NCI-H526 treated with DMSO at 0.1 percent for 48 hours (cell line): ENCODE results near the gene KRTAP10-12.

Experiments used
- DNase-seq: peaks from one replicate; lab custom pipeline; 2025; lab: John Stamatoyannopoulos, UW

KRTAP10-12 gene

DNA sequence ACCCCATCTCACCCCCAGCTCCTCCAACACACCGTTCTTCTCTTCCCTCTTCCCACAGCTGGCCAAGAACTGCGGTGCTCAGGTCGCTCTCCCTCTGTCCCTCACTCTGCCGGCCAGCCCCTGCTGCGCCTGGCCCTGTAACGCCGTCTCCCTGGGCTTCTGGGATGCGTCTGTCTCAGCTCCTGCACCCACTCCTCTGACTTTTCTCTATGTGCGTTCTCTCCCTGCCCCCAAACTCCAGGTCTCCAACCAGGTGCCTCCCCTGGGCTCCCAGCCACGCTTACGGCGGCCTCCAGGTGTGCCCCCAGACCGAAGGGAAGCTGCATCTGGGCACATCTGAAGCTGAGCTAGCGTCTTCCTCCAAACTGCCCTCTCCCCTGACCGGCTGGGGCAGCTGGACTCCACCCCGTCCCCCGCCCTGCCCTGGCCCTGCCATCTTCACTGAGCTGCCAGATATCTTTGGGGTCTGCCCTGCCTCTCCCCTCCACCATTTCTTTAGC lies 2.6 kb downstream of the KRTAP10-12 start:
- no peak for DNase-seq

DNA sequence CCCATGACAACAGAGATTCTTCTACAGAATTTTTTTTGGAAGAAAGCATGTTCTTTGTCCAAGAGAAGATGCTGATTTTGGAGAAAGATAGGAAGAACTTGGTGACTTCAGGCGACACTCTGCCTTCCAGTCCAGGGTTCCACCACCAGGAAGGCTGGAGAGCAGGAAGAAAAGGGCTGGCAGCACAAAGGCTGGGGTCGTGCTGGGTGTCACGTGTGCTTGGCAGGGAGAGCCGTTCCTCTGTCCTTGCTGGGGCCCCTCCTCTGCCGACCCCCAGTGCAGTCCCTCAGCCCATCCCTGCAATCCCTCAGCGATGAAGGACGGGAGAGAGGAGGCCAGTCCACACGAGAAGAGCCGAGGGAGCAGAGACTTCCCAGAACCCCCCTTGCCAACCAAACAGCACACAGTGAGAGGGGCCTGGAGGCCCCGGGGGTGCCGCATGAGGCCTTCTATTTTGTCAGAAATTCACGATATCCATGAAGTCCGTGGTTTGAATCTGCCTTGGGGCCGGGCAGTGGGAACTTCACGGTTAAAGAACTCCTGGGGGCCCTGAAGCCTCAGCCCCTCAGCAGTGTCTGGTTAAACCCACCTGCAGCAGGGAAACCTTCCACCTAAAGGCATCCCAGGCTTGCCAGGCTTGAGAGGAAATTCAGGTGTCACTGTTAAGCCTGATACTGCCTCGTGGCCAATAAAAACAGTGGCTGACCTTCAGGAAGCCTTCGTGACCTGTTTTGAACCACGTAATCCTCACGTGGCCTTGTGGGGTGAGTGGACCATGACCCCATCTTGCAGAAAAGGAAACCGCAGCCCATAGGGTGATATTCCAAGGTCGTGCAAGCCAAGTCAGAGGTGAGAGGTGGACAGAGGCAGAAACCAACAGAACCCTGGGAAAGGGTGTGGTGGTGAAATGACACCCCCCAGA lies 3.4 kb downstream of the KRTAP10-12 start:
- DNase-seq, result no peak

DNA sequence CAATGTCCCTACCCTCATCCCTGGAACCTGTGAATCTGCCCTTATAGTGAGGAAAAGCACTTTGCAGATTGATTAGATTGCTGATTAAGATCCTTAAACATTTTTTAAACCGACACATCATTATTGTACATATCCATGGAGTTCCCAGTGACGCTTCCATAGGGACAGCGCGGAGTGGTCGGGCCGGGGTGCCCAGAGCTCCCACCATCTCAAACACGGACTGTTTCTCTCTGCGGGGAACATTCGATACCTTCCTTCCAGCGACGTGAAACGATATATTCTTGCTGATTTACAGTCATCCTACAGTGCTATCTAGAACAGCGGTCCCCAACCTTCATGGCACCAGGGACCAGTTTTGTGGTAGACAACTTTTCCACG lies 4.0 kb downstream of the KRTAP10-12 start:
- no peak for DNase-seq

DNA sequence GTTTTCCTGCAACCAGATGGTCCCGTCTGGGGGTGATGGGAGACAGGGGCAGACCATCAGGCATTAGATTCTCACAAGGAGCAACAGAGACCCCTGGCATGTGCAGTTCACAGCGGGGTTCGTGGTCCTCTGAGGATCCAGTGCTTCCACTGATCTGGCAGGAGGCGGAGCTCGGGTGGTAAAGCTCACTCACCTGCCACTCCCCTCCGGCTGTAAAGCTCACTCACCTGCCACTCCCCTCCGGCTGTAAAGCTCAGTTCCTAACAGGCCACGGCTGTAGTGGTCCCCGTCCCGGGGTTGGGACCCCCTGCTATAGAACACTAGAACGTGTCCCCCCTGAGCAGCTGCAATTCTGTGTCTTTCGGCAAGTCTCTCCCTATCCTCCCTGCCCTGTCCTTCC lies 4.6 kb downstream of the KRTAP10-12 start:
- DNase-seq, result no peak

DNA sequence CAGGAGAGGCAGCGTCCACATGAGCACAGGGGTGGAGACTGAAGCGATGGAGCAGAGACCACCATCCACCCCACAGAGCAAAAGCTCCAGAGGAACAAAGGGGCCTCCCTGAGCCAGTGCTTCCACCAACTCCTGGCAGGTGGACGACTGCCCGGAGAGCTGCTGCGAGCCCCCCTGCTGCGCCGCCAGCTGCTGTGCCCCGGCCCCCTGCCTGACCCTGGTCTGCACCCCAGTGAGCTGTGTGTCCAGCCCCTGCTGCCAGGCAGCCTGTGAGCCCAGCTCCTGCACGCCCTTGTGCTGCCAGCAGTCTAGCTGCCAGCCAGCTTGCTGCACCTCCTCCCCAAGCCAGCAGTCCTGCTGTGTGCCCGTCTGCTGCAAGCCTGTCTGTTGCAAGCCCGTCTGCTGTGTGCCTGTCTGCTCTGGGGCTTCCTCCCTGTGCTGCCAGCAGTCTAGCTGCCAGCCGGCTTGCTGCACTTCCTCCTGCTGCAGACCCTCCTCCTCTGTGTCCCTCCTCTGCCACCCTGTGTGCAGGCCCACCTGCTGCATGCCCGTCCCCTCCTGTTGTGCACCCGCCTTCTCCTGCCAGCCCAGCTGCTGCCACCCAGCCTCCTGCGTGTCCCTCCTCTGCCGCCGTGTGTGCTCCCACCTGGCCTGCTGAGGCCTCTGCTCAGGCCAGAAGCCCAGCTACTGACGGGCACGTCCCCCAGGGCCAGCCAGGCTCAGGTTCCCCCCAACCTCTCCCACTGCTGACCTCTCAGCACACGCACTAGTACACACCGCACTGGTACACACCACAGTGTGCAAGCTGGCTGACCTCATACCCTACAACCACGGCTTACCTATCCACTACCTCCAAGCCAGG lies 5.4 kb downstream of the KRTAP10-12 start:
- DNase-seq, result no peak

DNA sequence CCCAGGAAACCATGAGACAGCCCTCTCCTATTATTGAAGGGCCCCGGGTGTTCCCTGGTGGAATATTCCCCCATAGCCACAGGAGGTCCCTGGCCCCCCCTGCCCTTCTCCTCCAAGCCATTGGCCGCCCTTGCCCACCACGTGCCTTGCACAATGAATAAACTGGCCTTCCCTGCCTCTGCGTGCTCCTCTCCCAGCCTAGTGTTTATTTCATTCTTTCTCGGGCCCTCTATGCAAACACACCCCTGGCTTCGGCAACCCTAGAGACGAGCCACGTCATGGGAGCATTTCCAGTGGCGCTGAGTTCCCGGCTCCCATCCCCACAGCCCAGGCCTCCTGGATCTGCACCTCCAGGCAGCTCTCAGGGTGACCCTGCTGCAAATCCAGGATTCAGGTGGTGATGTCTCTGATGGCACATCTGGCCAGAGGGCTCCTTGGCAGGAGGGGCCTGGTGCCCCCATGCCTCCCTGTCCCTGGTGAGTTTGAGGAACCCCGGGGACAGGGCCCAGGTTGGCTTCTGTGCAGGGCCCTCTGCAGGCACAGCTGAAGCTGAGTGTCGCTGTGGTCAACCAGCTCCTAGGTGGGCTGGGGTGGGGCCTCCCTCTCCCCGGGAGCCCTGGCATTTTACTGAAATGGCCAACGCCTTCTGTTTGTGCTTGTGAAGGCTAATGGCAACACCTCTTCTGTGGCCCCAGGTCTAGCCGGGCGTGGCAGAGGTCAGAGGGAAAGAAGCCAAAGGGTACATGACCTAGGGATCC lies 6.2 kb downstream of the KRTAP10-12 start:
- no peak for DNase-seq

DNA sequence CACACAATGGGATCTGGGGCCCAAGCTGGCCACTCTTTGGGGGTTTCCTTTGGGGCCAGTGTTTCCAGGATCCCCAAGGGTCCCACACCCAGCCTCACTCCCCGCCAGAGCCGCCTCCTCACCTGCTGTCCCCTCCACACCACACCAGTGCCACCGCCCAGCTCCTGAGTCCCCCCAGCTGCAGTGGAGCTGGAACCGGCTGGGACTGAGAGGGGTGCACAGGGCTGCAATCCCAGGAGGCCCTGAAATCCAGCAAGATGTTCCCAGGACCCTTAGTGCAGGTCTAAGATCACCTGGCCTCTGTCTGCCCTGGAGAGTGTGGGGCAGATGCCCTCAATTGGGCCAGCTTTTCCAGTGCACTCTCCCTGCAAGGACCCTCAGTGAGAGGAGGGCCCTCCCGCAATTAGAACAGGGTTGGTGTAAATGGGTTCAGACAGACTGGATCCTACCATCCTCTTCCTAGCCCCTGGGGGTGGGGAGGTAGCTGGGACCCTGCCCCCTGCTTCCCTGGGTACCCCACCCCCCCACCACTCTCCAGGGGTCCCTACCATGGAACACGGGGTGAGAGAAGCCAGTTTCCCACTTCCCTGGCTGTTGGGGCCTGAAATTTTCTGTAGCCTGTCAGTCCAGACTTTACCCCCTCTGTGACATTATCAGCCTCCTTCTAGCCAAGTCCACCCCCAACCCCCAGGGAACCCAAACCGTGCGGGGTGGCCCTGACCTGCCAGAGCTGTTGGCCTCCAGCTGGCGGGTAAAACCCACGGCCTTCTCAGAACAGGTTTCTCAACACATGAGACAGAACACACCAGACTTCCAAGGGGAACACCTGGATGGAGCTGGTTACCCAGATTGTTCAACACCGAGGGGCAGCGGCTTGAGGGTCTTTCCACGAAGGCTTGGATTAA lies 7.0 kb downstream of the KRTAP10-12 start:
- DNase-seq, result no peak

DNA sequence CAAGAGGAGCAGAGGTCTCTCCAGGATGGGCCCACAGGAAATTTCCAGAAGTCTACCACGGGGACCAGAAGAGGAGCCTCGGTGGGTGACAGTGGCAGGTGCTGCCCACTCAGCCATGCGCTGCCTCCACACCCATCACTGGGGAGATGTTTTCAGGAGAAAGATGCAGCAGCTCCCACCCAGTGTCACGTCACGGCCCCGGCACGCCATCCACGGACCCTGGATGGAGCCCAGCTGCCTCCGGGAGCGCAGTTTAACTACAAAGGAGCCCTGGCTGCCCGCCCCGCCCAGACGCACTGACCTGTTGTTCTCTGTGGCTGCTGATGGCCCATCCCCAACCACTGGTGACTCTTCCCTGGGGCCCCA lies 7.6 kb downstream of the KRTAP10-12 start:
- DNase-seq, result no peak

DNA sequence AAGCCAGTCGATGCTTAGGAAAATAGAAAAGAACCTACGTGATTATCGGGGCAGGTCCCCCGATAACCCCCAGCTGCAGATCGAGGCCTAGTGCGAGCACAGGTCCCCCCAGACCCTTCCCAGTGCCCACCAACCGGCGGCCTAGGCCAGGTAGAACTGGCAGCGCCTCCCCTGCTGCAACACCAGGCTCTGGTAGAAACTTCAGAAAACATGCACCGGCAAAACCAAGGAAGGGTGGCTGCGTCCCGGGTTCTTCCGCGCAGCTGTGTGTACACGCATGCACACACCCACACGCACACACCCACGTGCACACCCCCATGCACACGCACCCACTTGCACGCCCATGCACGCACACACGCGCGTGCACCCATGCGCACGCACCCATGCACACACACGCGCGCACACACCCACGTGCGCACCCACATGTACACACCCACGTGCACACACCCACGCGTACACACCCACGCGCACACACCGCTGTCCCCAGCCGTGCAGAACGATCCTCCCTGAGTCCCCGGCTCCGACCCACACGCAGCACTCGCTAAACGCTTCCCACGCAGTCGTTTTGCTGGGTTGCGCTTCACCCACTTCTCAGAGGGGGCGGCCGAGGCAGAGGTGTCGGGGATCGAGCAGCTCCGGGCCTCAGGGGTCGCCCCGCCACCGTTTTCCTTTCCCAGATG lies 9.2 kb downstream of the KRTAP10-12 start:
- no peak for DNase-seq

DNA sequence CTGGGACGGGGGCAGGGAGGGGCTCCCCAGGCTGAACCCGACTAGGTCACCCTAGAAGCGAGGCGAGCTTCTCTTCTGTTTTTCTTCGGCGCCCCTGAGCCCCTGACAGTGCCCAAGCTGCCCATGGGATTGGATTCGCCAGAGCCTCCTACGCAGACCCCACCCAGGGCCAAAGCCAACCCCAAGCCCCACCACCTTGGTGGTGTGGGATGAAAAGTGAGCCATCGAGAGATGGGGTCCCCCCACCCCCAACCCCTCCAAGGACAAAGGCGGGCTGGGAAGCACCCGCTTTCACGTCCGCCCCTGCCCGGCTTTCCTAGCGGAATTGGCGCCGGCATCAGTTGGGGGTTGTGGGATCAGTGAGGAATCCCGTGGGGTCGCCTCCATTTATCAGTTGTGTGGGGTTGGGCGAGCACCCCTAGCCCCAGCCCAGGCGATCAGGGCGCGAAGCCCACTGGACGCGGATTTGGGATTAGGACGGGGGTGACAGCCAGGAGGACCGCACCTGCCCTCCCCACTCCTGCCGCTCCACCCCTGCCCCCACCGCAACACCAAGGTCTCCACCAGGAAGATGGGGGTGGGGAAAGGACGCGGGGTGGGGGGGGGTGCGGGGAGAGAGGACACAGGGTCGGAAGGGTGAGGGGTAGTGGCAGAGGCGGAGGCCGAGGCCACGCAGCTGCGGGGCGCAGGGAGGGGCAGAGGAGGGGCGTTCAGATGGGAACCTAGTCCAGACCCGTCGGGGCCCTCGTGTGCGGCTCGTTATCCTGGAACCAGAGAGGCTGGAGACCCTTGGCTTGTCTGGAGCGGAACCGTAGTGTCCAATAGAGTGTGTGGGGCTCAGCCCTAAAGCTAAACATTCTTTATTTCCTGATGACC lies 10.0 kb downstream of the KRTAP10-12 start:
- DNase-seq, result no peak

DNA sequence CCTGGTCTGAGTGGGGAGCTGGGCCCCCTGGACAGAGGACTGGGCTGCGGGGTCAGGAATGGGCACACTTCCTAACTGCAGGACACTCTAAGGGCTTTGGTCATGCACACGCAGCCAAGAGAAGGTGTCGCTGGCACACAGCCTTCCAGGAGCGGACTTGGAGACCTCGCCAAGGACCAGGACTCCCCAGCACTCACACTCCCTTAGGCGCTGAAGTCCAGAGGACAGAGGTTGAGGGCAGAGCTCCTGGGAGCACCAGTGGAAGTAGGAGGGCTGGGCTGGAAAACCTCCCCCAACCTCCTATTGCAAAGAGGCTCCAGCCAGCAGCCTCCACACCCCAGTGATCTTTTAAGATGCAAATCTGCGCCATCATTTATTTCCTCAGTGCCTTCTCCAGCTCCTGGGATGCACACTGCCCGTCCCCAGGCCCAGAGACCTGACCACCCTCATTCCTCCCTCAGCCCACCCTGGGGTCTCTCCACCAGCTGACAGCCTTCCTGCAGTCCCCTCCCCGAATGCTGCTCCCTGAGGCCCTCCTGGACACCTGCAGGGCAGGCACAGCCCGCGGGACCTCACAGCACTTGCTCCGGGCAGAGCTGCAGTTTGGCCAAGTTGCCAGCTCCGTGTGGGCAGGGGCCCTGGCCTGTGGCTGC lies 11.4 kb downstream of the KRTAP10-12 start:
- no peak for DNase-seq

DNA sequence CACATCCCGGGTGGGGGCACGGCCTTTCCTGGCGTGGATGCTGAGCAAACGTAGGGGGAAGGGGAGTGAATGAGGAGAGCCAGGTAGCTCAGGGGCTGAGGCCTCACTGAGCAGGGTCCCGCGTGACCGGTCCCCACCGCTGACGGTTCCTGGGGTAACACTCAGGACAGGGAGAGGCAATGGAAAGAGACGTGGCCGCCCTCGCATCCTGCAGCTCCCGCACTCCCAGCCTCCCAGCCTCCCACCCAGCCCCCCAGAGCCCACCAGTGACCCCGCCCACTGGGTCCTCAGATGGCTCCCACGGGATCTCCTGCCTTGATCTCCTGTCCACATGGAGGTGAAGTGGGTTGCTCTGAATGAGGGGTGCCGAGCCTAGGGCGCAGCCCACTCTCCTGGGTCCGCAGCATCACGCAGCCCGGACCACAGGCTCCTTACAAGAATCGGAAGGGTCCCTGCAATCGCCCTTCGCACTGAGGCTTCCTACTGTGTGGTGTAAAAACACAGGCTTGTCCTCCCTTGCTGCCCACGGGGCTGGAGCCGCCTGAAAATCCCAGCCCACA lies 12.0 kb downstream of the KRTAP10-12 start:
- DNase-seq, result no peak

DNA sequence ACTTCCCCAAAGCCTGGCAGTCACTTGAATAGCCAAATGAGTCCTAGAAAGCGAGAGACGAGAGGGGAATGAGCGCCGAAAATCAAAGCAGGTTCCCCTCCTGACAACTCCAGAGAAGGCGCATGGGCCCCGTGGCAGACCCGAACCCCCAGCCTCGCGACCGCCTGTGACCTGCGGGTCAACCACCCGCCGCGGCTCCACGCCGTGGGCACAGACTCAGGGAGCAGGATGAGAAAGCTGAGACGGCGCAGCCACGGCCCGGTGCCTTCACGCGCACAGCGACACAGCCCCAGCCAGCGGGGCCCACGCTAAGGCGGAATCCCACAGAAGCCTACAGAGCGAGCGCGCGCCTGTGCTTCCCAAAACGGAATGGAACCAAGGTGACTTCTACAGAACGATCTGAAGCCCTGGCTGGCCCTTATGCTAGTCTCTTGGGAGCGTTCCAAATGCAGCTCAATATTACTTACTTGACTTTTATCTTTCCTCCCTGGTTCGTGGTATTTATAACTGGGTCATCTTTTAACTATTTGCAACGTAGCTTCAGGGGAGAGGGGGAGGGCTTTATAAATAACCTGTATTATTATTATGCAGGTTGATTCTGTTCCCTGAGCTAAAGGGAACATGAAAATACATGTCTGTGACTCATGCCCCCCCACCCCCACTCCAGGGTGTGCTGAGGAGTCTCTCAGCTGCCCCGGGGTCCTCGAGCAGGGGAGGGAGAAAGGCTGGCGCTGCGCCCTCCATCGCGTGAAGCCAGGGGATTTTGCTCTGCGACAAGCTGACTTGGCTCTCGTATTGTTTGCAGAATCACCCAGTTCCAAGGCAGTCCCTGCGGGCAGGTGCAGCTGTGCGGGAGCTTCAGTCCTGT lies 12.7 kb downstream of the KRTAP10-12 start:
- no peak for DNase-seq

DNA sequence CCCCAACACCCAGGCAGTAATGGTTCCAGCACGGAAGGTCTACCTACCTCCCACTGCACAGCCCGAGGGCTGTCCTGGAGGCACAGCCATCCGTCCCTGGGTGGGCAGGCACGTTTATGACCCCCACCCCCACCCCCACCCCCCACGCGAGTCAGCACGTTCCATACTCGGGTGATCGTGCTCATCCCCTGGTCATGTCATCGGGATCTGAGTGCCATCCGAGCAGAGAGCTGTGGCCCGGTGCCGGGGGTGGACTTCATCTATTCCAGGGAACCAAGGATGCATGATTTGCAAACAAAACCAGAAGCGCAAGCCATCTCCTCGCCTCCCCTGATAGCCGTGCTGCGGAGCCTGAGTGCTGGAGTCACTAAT lies 13.3 kb downstream of the KRTAP10-12 start:
- no peak for DNase-seq

DNA sequence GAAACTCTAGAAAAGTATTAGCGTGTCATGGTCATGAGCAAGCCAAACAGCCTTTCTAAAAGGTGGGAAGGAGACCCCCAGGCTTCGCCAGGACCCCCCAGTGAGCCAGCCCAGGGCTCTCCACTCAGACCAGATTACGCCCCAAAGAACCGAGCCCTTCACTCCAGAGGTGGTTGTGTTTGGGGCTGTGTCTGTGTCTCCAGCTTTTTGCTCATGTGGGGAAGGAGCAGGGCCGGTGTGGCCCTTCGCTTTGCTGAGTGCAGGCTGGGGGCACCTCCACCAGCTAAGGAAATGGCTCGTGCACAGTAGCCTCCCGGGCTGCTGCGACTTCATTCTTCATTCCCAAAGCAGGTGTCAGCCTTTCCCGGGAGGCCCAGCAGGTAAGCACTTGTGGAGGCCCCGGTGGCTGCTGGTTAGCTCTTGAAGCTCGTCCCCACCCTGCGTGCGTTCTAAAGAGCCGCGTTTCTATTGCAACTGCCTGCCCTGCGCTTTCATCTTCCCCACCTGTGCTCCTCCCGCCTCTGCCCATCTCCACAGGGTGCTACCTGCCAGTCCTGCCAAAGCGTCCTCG lies 13.9 kb downstream of the KRTAP10-12 start:
- peak; percentile 46 for DNase-seq

DNA sequence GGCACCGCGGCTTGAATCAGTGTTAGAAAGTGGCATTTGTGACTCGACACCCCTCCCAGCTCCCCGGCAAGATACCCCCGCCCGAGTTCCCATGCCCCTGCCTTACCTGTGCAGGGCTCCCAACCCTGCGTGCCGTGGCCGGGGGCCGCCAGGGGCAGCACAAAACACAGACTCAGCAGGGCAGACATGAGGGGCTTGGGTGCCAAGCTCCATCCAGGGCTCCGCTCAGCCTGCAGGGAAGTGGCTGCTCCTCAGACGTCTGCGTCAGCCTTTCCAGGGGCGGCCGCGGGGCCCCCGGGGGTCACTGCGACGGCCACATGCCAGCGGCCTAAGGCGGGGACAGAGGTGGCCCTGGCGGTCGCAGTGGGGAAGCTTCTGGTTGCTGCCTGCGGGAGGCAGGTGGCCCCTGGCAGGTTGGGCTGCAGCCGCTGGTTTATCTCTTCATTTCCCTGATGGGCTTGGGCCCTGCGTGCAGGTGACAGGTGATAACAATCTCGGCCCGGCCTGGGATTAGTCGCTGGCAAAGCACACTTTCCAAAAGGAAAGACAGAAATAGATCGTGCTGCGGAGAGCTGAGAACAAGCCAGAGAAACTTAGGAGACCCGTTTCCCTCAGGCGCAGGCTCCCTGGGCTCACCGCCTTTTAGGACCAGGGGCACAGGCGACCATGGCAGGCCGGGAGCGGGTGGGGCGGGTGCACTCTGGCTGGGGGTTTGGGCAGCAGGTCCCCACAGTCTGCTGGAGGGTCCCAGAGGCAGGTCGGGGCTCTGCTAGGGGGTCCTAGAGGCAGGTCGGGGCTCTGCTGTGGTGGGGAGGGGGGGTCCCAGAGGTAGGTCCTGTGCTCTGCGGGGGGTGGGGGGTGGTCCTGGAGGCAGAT lies 14.6 kb downstream of the KRTAP10-12 start, which contains the start of gene TSPEAR:
Gene TSPEAR (minus strand): TSS at position 246 of the 876 bp plus-strand sequence. CDS start 58 bp downstream, at position 188.
- DNase-seq, result peak; percentile 25
